ENCODE measurements around the gene ANO8.

GRCh38 chr19:17292301-17293074 lies 42.2 kb downstream of the ANO8 start:
- TF ChIP-seq, protein P1, sequence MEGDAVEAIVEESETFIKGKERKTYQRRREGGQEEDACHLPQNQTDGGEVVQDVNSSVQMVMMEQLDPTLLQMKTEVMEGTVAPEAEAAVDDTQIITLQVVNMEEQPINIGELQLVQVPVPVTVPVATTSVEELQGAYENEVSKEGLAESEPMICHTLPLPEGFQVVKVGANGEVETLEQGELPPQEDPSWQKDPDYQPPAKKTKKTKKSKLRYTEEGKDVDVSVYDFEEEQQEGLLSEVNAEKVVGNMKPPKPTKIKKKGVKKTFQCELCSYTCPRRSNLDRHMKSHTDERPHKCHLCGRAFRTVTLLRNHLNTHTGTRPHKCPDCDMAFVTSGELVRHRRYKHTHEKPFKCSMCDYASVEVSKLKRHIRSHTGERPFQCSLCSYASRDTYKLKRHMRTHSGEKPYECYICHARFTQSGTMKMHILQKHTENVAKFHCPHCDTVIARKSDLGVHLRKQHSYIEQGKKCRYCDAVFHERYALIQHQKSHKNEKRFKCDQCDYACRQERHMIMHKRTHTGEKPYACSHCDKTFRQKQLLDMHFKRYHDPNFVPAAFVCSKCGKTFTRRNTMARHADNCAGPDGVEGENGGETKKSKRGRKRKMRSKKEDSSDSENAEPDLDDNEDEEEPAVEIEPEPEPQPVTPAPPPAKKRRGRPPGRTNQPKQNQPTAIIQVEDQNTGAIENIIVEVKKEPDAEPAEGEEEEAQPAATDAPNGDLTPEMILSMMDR (IDR thresholded peaks at IDR 0.05; ENCODE audit: low read length), result peak; percentile 71
- no peak for TF ChIP-seq EZH2 (optimal IDR thresholded peaks at IDR 0.05; ENCODE audit: low read depth, low read length)
- no peak for TF ChIP-seq EZH2phosphoT487 (IDR thresholded peaks at IDR 0.05; ENCODE audit: low read length)
